ENCODE results near the gene SUPV3L1. TPM values are rescaled to one million over a fixed set of nuclear protein-coding genes. Genes with fewer than 3 reads are reported as not detected.
A peak's percentile ranks its signal among the peaks of the same experiment; 100 is the strongest.

The SUPV3L1 gene
- total and polyA plus RNA-seq, 9 of the 15 experiments (the other 6 are each of a cell fraction or from before 2014, with no cell fraction given) = 45.2 to 156 (median 92.6) TPM

- TF ChIP-seq MLLT1 (IDR thresholded peaks at IDR 0.05) = peak in 1 of 2 experiments; percentile 91; a peak in 2 of 4 replicates
- peak; percentile 71 for TF ChIP-seq ESRRA (IDR thresholded peaks at IDR 0.05; ENCODE audit: borderline replicate concordance, low read depth)
- peak; percentile 31 for TF ChIP-seq DACH1 (IDR thresholded peaks at IDR 0.05; ENCODE audit: partially characterized antibody)
- TF ChIP-seq TRIM28 (IDR thresholded peaks at IDR 0.05) = peak; percentile 51; the same call in 1 of the 2 replicates
- peak; percentile 38; the same call in 1 of the 2 replicates for TF ChIP-seq MTA2 (IDR thresholded peaks at IDR 0.05; ENCODE audit: low read depth)
- no peak for TF ChIP-seq TAF9B (IDR thresholded peaks at IDR 0.05; ENCODE audit: partially characterized antibody)
- TF ChIP-seq ZFX (CRISPR knock-in tag; IDR thresholded peaks at IDR 0.05) = peak; percentile 45
- peak; percentile 90 for TF ChIP-seq ATF3 (IDR thresholded peaks at IDR 0.05)
- peak; percentile 22; the same call in 1 of the 2 replicates for TF ChIP-seq ATF3 (CRISPR knock-in tag; conservative IDR thresholded peaks at IDR 0.05)
- peak in 2 of 3 experiments; percentile 55 to 76 for TF ChIP-seq YY1 (IDR thresholded peaks at IDR 0.05; ENCODE audit: borderline replicate concordance in 1 of 3, control insufficient read depth in 1 of 3, extremely low read depth in 1 of 3, insufficient read depth in 3 of 3, insufficient read length in 1 of 3, insufficient replicate concordance in 2 of 3, low read depth in 1 of 3, low read length in 2 of 3)
- no peak for TF ChIP-seq HMGN3 (IDR thresholded peaks at IDR 0.05; ENCODE audit: borderline replicate concordance, extremely low read depth, insufficient read length, low read depth, low read length)
- no peak for TF ChIP-seq SAFB (IDR thresholded peaks at IDR 0.05; ENCODE audit: borderline replicate concordance, low read depth, low read length)
- peak; percentile 6; the same call in 1 of the 2 replicates for TF ChIP-seq MECOM (CRISPR knock-in tag; IDR thresholded peaks at IDR 0.05)
- TF ChIP-seq HES1 (IDR thresholded peaks at IDR 0.05; ENCODE audit: low read depth) = 0 out of 2 replicates have a peak, but pooled peaks have one; percentile 36
- TF ChIP-seq ZNF639 (CRISPR knock-in tag; conservative IDR thresholded peaks at IDR 0.05 in 1 of 2, IDR thresholded peaks at IDR 0.05 in 1 of 2) = peak in 1 of 2 experiments; percentile 77; a peak in 2 of 4 replicates
- TF ChIP-seq IRF9 (tag; IDR thresholded peaks at IDR 0.05) = no peak
- TF ChIP-seq ZNF668 (CRISPR knock-in tag; IDR thresholded peaks at IDR 0.05) = 0 out of 2 replicates have a peak, but pooled peaks have one; percentile 49
- TF ChIP-seq ZBED1 (IDR thresholded peaks at IDR 0.05) = no peak
- TF ChIP-seq POLR2A (conservative IDR thresholded peaks at IDR 0.05) = peak; percentile 72
- TF ChIP-seq THAP7 (CRISPR knock-in tag; IDR thresholded peaks at IDR 0.05) = no peak
Measured at GRCh38 chr10:69222157-69223027, 42.4 kb downstream of the SUPV3L1 start (continued).

Data from K562 (cell line).